M059J (cell line): Measurements from ENCODE around the gene WAPL. TPM values are rescaled to one million over a fixed set of nuclear protein-coding genes. Genes with fewer than 3 reads are reported as not detected.

Experiments used
- DNase-seq: peaks from one replicate; pipeline ENCODE4 v3.0.0-alpha.2; 2012; ENCODE audit warnings: low read depth
- total RNA-seq: library from RNA; depleted of rRNA; stranded (reverse); fragments of >200 nt; shearing (Covaris generic); gene quantifications from 2 replicates; pipeline ENCODE4 v1.2.3, GENCODE V29; 2014

WAPL gene
- total RNA-seq, 1 experiment from 2014 or later = 32.2 TPM

DNA sequence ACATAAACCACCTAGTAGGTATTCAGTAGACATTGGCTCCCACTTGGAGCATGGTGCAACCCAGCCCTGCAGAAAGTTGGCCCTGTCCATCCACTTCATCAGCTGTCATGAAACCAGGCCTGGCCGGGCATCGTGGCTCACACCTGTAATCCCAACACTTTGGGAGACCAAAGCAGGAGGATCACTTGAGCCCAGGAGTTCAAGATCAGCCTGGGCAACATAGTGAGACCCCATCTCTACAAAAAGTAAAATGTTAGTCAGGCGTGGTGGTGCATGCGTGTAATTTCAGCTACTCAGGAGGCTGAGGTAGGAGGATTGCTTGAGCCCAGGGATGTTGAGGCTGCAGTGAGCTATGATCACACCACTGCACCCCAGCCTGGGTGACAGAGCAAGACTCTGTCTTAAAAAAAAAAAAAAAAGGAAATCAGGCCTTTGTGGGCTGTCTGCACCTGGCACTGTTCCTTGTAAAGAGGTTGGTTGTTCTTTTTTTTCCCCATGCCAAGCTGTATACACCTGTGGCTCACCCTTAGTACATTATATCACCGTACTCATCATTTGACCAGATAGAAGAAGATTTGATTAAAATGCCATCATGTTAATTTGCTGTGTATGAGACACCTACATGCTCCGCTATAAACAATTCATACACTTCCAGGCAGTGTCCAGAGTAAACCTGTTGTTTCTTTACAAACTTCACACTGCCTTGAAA, 109.6 kb downstream of the WAPL start:
- no peak for DNase-seq

- peak; percentile 68 for DNase-seq
Measured at GRCh38 chr10:86411281-86411841, 110.2 kb downstream of the WAPL start.

GRCh38 chr10:86410542-86411124, 111.0 kb downstream of the WAPL start:
- DNase-seq = peak; percentile 87

- no peak for DNase-seq
Measured at GRCh38 chr10:86409183-86409582, 112.4 kb downstream of the WAPL start.

DNA sequence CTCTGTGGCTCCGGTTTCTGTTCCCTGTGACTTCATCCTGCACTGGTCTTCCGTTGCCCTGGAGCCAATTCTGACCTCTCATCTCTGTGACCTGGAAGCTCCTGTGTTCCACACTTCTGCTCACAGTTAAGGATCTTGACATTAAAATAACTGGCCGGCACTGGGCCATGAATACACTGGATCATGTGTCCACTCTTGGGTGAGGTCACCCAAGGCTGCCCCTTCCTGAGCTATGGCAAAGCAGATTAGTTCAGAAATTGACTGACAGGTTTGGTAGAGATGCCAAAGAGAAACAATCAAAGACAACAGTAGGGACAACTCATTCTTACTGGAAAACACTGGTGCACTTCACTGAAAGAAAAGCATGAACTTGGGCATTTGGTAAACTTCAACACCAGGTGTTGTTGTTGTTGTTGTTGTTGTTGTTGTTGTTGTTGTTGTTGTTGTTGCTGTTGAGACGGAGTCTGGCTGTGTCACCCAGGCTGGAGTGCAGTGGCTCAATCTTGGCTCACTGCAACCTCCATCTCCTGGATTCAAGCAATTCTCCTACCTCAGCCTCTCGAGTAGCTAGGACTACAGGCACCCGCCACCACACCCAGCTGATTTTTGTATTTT, 118.3 kb downstream of the WAPL start:
- peak; percentile 52 for DNase-seq

- DNase-seq = peak; percentile 50
Measured at GRCh38 chr10:86402283-86402941, 119.2 kb downstream of the WAPL start.

GRCh38 chr10:86401588-86402282, 119.9 kb downstream of the WAPL start:
- DNase-seq = no peak

- peak; percentile 68 for DNase-seq
Measured at GRCh38 chr10:86400705-86401587, 120.6 kb downstream of the WAPL start.

GRCh38 chr10:86399879-86400704, 121.5 kb downstream of the WAPL start:
- DNase-seq = peak; percentile 95

GRCh38 chr10:86399514-86399878, 122.1 kb downstream of the WAPL start:
- no peak for DNase-seq

DNA sequence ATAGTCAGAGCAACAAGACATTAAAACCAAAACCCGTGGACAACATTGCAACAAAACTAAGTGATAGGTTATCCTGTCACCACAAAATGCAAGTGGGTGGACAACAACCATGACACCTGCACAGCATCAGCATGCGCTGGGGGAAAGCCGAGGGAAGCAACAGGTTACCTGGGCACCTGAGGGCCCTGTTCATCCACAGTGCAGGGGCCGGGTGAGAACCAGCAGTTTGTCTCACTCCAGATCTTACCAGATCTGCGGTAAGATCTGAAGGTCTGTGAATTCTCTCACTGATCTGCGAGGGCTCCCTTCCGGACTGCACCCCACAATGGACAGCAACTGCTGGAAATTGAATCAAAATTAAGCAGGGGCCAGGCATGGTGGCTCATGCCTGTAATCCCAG, 124.5 kb downstream of the WAPL start:
- no peak for DNase-seq

GRCh38 chr10:86393862-86394455, 127.6 kb downstream of the WAPL start:
- DNase-seq = no peak

DNA sequence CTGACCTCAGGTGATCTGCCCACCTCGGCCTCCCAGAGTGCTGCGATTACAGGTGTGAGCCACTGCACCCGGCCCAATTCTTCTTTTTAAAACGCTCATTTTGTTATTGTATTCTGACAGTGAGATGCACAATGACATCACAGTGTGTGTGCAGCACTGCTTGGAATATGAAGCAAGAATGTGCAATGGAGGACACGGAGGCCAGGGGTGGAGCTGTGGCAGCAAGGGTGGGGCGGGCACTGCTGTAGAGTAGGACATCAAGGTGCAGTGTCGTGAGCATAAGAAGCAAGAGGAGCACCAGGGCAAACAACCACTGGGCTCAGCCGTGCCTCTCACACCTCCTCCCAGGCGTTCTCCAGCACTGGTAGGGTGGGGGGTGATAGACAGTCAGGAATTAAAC, 128.2 kb downstream of the WAPL start:
- no peak for DNase-seq

DNA sequence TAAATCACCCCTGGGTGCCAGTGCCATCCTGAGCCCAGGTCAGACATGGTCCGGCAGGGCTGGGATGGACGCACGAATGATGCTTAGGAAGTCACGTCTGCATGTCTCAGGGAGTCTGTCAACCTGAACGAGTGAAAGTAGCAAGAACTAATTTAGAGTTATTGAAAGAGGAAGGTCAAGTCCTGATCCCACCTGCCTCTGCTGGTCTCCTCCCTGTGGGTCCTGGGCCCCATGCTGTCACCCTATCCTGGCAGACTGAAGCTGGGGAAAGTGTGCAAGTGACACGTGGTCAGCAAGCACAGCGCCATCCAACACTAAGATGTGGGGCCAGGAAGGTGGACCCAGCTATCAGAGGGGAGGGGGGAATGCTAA, 128.9 kb downstream of the WAPL start:
- DNase-seq = no peak

GRCh38 chr10:86391986-86392722, 129.4 kb downstream of the WAPL start:
- no peak for DNase-seq

GRCh38 chr10:86391236-86391840, 130.3 kb downstream of the WAPL start:
- DNase-seq = no peak

DNA sequence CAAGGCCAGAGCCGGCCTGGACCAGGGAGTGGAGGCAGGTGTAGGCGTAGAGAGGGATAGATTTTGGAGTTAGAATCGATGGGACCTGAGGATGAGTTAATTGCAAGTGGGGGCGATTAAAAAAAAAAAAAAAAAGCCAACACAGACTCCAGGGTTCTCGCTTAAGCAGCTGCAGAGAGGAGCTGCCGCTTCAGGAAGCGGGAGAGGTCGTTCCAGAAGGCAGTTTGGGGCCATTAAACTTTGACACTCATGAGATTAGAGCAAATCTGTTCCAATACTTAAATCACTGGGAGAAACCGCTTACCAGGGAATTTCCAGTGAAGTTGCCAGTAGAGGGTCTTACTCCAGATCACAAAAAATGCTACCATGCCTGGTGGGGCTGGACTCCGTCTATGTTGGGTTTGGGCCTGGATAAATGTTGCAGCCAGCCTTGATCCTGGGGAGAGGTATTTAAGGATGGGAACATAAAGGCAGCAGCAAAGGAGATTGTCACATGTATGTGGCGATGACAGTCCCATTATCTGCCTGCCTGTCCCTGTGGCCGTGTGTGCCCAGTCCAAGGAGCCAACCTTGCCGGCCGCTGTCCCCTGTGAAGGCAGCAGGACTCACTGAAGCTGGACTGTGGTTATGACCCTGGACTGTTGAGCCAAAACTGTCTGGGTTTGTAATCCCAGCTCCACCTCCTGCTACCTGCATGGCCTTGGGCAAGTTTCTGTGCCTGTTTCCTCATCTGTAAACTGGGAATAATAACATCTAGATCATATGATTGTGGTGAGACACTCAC, 131.1 kb downstream of the WAPL start:
- no peak for DNase-seq
